Parathyroid adenoma (tissue), 2 donors: Measurements from ENCODE around the gene SPATS2.

ENCODE experiments used
- H2AFZ ChIP-seq: fragments of 300-600 bp; sonication (generic); one replicate; pipeline ENCODE4 v1.7.0; 2017; ENCODE audit warnings: antibody characterized with exemption, mild to moderate bottlenecking
- H3K27ac ChIP-seq: fragments of 300-600 bp; sonication (generic); one replicate; pipeline ENCODE4 v1.7.0; 2017
- H3K27me3 ChIP-seq: fragments of 300-600 bp; sonication (generic); one replicate; pipeline ENCODE4 v1.7.0; 2017; ENCODE audit warnings: low read length; ENCODE audit not compliant: control insufficient read depth, insufficient read depth
- H3K36me3 ChIP-seq: fragments of 300-600 bp; sonication (generic); one replicate; pipeline ENCODE4 v1.7.0; 2017; ENCODE audit warnings: low read length; ENCODE audit not compliant: control insufficient read depth, insufficient read depth
- H3K4me1 ChIP-seq: fragments of 300-600 bp; sonication (generic); one replicate; pipeline ENCODE4 v1.7.0; 2017; ENCODE audit warnings: control low read depth
- H3K4me2 ChIP-seq: fragments of 300-600 bp; sonication (generic); one replicate; pipeline ENCODE4 v1.7.0; 2017; ENCODE audit warnings: low read length
- H3K4me3 ChIP-seq: fragments of 300-600 bp; sonication (generic); one replicate; pipeline ENCODE4 v1.7.0; 2017; ENCODE audit warnings: low read depth, low read length
- H3K79me2 ChIP-seq: fragments of 300-600 bp; sonication (generic); one replicate; pipeline ENCODE4 v1.7.0; 2017; ENCODE audit warnings: control low read depth
- H3K9ac ChIP-seq: fragments of 300-600 bp; sonication (generic); one replicate; pipeline ENCODE4 v1.7.0; 2017; ENCODE audit warnings: mild to moderate bottlenecking
- H3K9me3 ChIP-seq: fragments of 300-600 bp; sonication (generic); one replicate; pipeline ENCODE4 v1.7.0; 2017; ENCODE audit warnings: low read length; ENCODE audit not compliant: control insufficient read depth
- TF ChIP-seq, protein P1 (sequence below): fragments of 300-600 bp; sonication (generic); IDR thresholded peaks from one replicate; pipeline ENCODE4 v1.7.0; 2017; ENCODE audit warnings: antibody characterized with exemption, mild to moderate bottlenecking
- donor health status: primary hyperparathyroidism.

Gene SPATS2

DNA sequence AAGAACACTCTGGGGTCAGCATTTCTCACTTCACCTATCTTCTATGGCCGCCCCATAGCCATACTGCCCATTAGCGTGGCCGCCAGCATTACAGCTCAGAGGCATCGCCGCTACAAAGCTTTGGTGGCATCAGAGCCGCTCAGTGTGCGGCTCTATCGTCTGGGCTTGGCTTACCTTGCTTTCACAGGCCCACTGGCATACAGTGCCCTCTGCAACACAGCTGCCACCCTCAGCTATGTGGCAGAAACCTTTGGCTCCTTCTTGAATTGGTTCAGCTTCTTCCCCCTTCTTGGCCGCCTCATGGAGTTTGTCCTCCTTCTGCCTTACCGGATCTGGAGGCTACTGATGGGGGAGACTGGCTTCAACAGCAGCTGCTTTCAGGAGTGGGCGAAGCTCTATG, 18.0 kb upstream of the SPATS2 start:
- TF ChIP-seq, protein P1, sequence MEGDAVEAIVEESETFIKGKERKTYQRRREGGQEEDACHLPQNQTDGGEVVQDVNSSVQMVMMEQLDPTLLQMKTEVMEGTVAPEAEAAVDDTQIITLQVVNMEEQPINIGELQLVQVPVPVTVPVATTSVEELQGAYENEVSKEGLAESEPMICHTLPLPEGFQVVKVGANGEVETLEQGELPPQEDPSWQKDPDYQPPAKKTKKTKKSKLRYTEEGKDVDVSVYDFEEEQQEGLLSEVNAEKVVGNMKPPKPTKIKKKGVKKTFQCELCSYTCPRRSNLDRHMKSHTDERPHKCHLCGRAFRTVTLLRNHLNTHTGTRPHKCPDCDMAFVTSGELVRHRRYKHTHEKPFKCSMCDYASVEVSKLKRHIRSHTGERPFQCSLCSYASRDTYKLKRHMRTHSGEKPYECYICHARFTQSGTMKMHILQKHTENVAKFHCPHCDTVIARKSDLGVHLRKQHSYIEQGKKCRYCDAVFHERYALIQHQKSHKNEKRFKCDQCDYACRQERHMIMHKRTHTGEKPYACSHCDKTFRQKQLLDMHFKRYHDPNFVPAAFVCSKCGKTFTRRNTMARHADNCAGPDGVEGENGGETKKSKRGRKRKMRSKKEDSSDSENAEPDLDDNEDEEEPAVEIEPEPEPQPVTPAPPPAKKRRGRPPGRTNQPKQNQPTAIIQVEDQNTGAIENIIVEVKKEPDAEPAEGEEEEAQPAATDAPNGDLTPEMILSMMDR, result no peak
- Histone ChIP-seq H3K79me2 (no peaks in the 10 kb centered on the region), H3K4me3 (no peak overlapping the region), H3K27ac (no peak overlapping the region), H3K36me3 (no peaks in the 10 kb centered on the region), H3K4me1 (peaks cover 20% of the 10 kb centered on the region), H3K9ac (no peak overlapping the region), H2AFZ (no peak overlapping the region), H3K9me3 (no peaks in the 10 kb centered on the region), H3K4me2 (no peak overlapping the region), H3K27me3 (no peaks in the 10 kb centered on the region)

DNA sequence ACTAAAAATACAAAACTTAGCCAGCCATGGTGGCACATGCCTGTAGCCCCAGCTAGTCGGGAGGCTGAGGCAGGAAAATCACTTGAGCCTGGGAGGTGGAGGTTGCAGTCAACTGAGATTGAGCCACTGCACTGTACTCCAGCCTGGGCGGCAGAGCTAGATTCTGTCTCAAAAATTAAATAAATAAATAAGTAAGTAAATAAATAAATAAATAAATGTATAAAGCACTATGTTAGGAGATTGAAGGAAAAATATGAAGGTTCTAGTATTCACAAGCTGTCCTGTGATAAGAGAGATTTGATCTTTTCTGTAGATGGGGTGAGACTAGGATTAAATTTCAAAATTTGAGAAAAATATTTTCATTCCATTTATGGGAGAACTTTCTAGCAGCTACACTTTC, 14.9 kb upstream of the SPATS2 start:
- Histone ChIP-seq H3K27ac (no peak overlapping the region), H3K27me3 (no peaks in the 10 kb centered on the region), H3K79me2 (no peaks in the 10 kb centered on the region), H3K9ac (no peak overlapping the region), H3K9me3 (no peaks in the 10 kb centered on the region), H3K4me3 (no peak overlapping the region), H2AFZ (no peak overlapping the region), H3K4me1 (peaks cover 7% of the 10 kb centered on the region), H3K36me3 (no peaks in the 10 kb centered on the region), H3K4me2 (no peak overlapping the region)
- TF ChIP-seq, protein P1, result no peak

DNA sequence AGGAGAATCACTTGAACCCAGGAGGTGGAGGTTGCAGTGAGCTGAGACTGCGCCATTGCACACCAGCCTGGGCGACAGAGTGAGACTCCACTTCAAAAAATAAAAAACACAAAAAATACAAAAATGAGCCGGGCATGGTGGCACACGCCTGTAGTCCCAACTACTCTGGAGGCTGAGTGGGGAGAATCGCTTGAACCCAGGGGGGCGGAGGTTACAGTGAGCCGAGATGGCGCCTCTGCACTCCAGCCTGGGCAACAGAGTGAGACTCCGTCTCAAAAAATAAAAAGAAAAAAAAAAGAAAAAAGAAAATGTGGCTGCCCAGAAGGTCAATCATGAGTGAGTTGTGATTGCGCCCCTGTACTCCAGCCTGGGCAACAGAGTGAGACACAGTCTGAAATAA, 11.3 kb upstream of the SPATS2 start:
- Histone ChIP-seq H3K9ac (no peak overlapping the region), H3K4me2 (no peak overlapping the region), H3K27ac (no peak overlapping the region), H3K79me2 (no peaks in the 10 kb centered on the region), H2AFZ (no peak overlapping the region), H3K36me3 (no peaks in the 10 kb centered on the region), H3K27me3 (no peaks in the 10 kb centered on the region), H3K9me3 (no peaks in the 10 kb centered on the region), H3K4me1 (peaks cover 2% of the 10 kb centered on the region), H3K4me3 (no peak overlapping the region)
- TF ChIP-seq, protein P1, result no peak

DNA sequence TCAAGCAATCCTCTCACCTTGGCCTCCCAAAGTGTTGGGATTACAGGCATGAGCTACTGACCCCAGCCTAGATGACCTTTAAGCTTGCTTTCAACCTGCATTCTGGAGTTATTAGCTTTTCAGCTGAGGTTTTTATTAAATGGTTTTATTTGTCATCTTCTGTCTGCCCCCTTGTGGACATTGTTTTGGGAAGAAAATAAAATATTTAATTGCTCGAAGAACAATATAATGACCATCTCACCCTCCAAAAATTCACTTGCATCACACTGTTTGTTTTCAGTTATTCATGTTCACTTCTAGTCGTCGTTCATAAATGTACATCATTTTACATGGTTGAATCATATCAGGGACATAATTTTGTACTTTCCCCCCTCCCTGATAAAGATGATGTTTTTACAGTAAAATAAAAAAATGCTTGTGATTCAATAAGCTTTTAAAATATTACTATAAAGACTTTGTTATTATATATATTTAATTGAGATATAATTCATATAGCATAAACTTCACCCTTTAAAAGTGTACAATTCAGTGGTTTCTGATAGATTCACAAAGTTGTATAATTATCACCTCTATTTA, 10.1 kb upstream of the SPATS2 start:
- Histone ChIP-seq H3K9ac (no peak overlapping the region), H3K4me2 (no peak overlapping the region), H3K79me2 (no peaks in the 10 kb centered on the region), H3K27ac (no peak overlapping the region), H3K9me3 (no peaks in the 10 kb centered on the region), H3K27me3 (no peaks in the 10 kb centered on the region), H3K36me3 (no peaks in the 10 kb centered on the region), H3K4me3 (no peak overlapping the region), H3K4me1 (peaks cover 2% of the 10 kb centered on the region), H2AFZ (no peak overlapping the region)
- TF ChIP-seq, protein P1, result peak; percentile 70

DNA sequence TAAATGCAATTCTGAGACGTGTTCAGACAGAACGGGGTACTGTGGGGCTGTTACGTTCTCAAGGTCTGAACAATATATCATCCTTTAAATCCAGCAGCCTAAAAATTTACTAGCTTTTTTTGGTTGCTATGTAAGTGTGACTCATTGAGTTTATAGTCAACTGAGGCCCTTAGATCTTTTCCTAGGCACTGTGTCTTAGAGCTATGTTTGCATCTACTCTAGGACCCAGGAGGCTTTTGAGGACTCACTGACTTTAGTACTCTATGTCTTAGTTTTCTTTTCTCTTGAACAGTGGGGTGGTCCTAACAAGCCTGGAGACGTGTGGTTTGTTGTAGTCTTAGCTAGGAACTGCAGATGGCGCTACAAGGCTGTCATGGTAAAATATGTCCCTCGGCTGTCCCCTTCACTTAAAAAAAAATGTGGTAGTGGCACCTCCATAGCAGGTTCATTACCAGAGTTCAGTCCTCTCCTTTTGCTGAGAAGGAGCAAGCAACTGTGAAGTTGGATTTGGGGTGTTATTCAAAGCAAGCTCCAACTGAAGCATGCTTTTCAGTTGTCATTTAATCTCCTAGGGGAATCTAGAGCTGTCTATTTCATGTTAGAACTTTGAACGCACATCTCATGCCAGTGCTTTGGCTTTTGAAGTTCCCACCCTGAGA, 8.7 kb upstream of the SPATS2 start:
- H2AFZ ChIP-seq, result peak overlapping the region; percentile 4
- H3K4me2 ChIP-seq, result no peak overlapping the region
- no peaks in the 10 kb centered on the region for H3K36me3 ChIP-seq
- H3K27ac ChIP-seq, result no peak overlapping the region
- H3K4me1 ChIP-seq, result peaks cover 2% of the 10 kb centered on the region
- no peaks in the 10 kb centered on the region for H3K79me2 ChIP-seq
- TF ChIP-seq, protein P1, result peak; percentile 84
- no peaks in the 10 kb centered on the region for H3K9me3 ChIP-seq
- H3K4me3 ChIP-seq, result no peak overlapping the region
- no peak overlapping the region for H3K9ac ChIP-seq
- no peaks in the 10 kb centered on the region for H3K27me3 ChIP-seq
